T-cell (primary cell): Measurements from ENCODE around the gene HSCB. TPM values are rescaled to one million over a fixed set of nuclear protein-coding genes. Genes with fewer than 3 reads are reported as not detected.
A peak's percentile ranks its signal among the peaks of the same experiment; 100 is the strongest.
"Not testable (repeated sequence)": the region's sequence is repeated elsewhere in the genome, so short reads cannot be mapped to it uniquely, and the experiment has no call there.

Source experiments
- ATAC-seq, 4 experiments: fragments of 200-7000 bp in 3 of 4; fragments of 150-1000 bp in 1 of 4; cut with Tn5 transposase; replicated peaks in 1 of 4; 1 replicate in 3 of 4; 2 replicates in 1 of 4; pipeline ENCODE4 v1.10.0; 2021; ENCODE audit warnings: moderate library complexity in 3 of 4, mild to moderate bottlenecking in 2 of 4, moderate number of reproducible peaks in 1 of 4
- CTCF ChIA-PET, 2 donors: fragments of 300-600 bp; sonication (Branson Sonifier 250); formaldehyde crosslinking; loops; one replicate each; lab custom pipeline; 2022; ENCODE audit warnings: antibody characterized with exemption in 2 of 2; lab: Charles Lee
- POLR2A ChIA-PET, 2 donors: fragments of 300-600 bp; sonication (Branson Sonifier 250); formaldehyde crosslinking; loops; one replicate each; lab custom pipeline; 2022; ENCODE audit warnings: antibody characterized with exemption in 2 of 2; lab: Charles Lee
- DNase-seq, 35 experiments: peaks; one replicate each; pipeline versions ENCODE4 v3.0.0 to v3.0.0-alpha.2; 2013 to 2023
- H3K27ac ChIP-seq: one replicate; pipeline ENCODE4 v1.5.1; 2013; ENCODE audit warnings: low read length
- H3K27me3 ChIP-seq, 2 experiments: replicated peaks in 1 of 2; 1 replicate in 1 of 2; 2 replicates in 1 of 2; pipeline versions ENCODE4 v1.6.1 to v1.7.0; 2013; ENCODE audit warnings: low read length in 1 of 2, mixed read lengths in 1 of 2; ENCODE audit not compliant: control insufficient read depth in 2 of 2, insufficient read depth in 2 of 2; ENCODE audit errors: extremely low read depth in 1 of 2
- H3K36me3 ChIP-seq, 2 donors: 1 replicate in 1 of 2; 2 replicates in 1 of 2; pipeline versions ENCODE4 v1.6.1 to v1.7.0; 2013; ENCODE audit warnings: low read length in 1 of 2; ENCODE audit not compliant: control insufficient read depth in 2 of 2, insufficient read depth in 1 of 2; ENCODE audit errors: extremely low read depth in 1 of 2
- H3K4me1 ChIP-seq, 2 experiments: 1 replicate in 1 of 2; 2 replicates in 1 of 2; pipeline versions ENCODE4 v1.6.1 to v1.7.0; 2013; ENCODE audit warnings: low read length in 2 of 2, mixed read lengths in 1 of 2; ENCODE audit not compliant: insufficient read depth in 2 of 2, control insufficient read depth in 1 of 2; ENCODE audit errors: extremely low read depth in 1 of 2
- H3K4me3 ChIP-seq, 2 donors: 1 replicate in 1 of 2; 2 replicates in 1 of 2; pipeline versions ENCODE4 v1.5.1 to v1.7.0; 2013; ENCODE audit warnings: mild to moderate bottlenecking in 2 of 2, low read length in 1 of 2, moderate library complexity in 1 of 2; ENCODE audit not compliant: control insufficient read depth in 1 of 2; ENCODE audit errors: extremely low read depth in 1 of 2
- H3K9me3 ChIP-seq: 2 replicates; pipeline ENCODE4 v1.7.0; 2013
- H3K27ac Mint-ChIP-seq, 2 donors: one replicate each; pipeline ENCODE4 v1.8.0; 2020 to 2021; ENCODE audit warnings: mild to moderate bottlenecking in 2 of 2, mixed read lengths in 2 of 2
- H3K27me3 Mint-ChIP-seq, 2 donors: one replicate each; pipeline ENCODE4 v1.8.0; 2021 to 2022; ENCODE audit warnings: mixed read lengths in 2 of 2
- H3K36me3 Mint-ChIP-seq: one replicate; pipeline ENCODE4 v1.8.0; 2021; ENCODE audit warnings: mixed read lengths
- H3K4me1 Mint-ChIP-seq, 3 donors: one replicate each; pipeline ENCODE4 v1.8.0; 2020 to 2022; ENCODE audit warnings: mixed read lengths in 3 of 3, mild to moderate bottlenecking in 1 of 3
- H3K4me3 Mint-ChIP-seq, 3 donors: one replicate each; pipeline ENCODE4 v1.8.0; 2020 to 2022; ENCODE audit warnings: mild to moderate bottlenecking in 3 of 3, mixed read lengths in 3 of 3, moderate library complexity in 3 of 3
- H3K9me3 Mint-ChIP-seq, 3 donors: one replicate each; pipeline ENCODE4 v1.8.0; 2020 to 2022; ENCODE audit warnings: mixed read lengths in 3 of 3
- WGBS: methylation state at CpG from one replicate; pipeline ENCODE4 v1.1.5; 2013; ENCODE audit warnings: missing lambda C conversion rate; ENCODE audit not compliant: insufficient coverage; 5-methylcytosine and 5-hydroxymethylcytosine counted together
- total RNA-seq, 35 experiments: library from RNA in 6 of 35; stranded (reverse) in 6 of 35; fragments of 120-200 nt in 1 of 35; gene quantifications; one replicate each; pipeline versions ENCODE4 v1.2.1 to v1.2.4 and lab custom pipeline; 2013 to 2026

The HSCB gene
- total RNA-seq, 5 donors from 2014 or later (not counting 1 experiment from before 2014, with no cell fraction given) = 6.9 to 11.9 (median 11.5) TPM

- DNase-seq, H3K27me3 Mint-ChIP-seq, H3K9me3 ChIP-seq, H3K36me3 ChIP-seq, H3K4me3 Mint-ChIP-seq, CTCF ChIA-PET, H3K4me3 ChIP-seq, H3K9me3 Mint-ChIP-seq, ATAC-seq, H3K27ac ChIP-seq, H3K36me3 Mint-ChIP-seq, H3K27me3 ChIP-seq: not testable (repeated sequence)
- WGBS = 100% methylated on average over 1 of the region's 5 CpGs
- peak overlapping the region in 1 of 2 donors; percentile 18 for H3K27ac Mint-ChIP-seq
- H3K4me1 ChIP-seq = peaks cover 22 to 43% of the 10 kb centered on the region in 2 experiments
- H3K4me1 Mint-ChIP-seq = peaks cover 37 to 56% (median 48%) of the 10 kb centered on the region in 3 donors
- POLR2A ChIA-PET = interaction anchor here in 1 of 2 donors (0.7 kb wide), 1 partner anchor 100 kb away, joined by 6 read pairs; no protein-coding TSS in a partner anchor
Observed at GRCh38 chr22:28805426-28805825, 63.6 kb downstream of the HSCB start.

Other genes starting within 250 kb of the HSCB start
- gene TTC28, start 62.2 kb upstream of the HSCB start, total RNA-seq = 1 to 10 TPM; 2.3 to 7.8 (median 3.0) TPM
- gene CHEK2, start 219 bp upstream of the HSCB start, total RNA-seq = 1 to 10 TPM; 5.1 to 10.0 (median 7.1) TPM
- 10 to 100 TPM; 14.4 to 22.7 (median 17.4) TPM for gene CCDC117, start 30.7 kb downstream of the HSCB start, total RNA-seq
- 100 to 1,000 TPM; 132 to 205 (median 140) TPM for gene XBP1, start 58.5 kb downstream of the HSCB start, total RNA-seq
- 1 to 10 TPM in 3 of 5 donors, under 1 TPM in 2; 0.70 to 2.1 (median 1.1) TPM for gene ZNRF3, start 141.5 kb downstream of the HSCB start, total RNA-seq